HepG2 (cell line): ENCODE results near the gene AK8. TPM values are rescaled to one million over a fixed set of nuclear protein-coding genes. Genes with fewer than 3 reads are reported as not detected.

ENCODE experiments used
- ATAC-seq: fragments of 200-7000 bp; cut with Tn5 transposase; 3 replicates; pipeline ENCODE4 v1.9.1; 2020; ENCODE audit warnings: mild to moderate bottlenecking, moderate library complexity
- BruUV-seq: library from RNA; stranded (reverse); fragments of 400-500 nt; replicated peaks from 2 replicates; lab custom pipeline; 2021; lab: Mats Ljungman, UMichigan
- CTCF ChIA-PET: fragments of 300-600 bp; formaldehyde crosslinking; extraction: SDS; loops from one replicate; lab custom pipeline; 2021; ENCODE audit warnings: low total read pairs, inconsistent platforms, low intra/inter-chr PET ratio; lab: Yijun Ruan, JAX
- POLR2A ChIA-PET: fragments of 350-600 bp; sonication (Branson Sonifier 250); formaldehyde crosslinking; loops from one replicate; lab custom pipeline; 2020; ENCODE audit warnings: antibody characterized with exemption, inconsistent platforms; lab: Yijun Ruan, JAX
- DNase-seq: peaks from one replicate; pipeline ENCODE4 v3.0.0-alpha.2; 2015; ENCODE audit warnings: low spot score
- FAIRE-seq: peaks from 3 replicates; lab custom pipeline; 2011; peaks lifted over from hg19 to GRCh38; lab: Jason Lieb, UNC
- H2AFZ ChIP-seq: one replicate; pipeline ENCODE4 v1.6.1; 2011; ENCODE audit warnings: low read length, inconsistent platforms
- H3K27ac ChIP-seq: fragments of 300-600 bp; 3 replicates; pipeline ENCODE4 v1.8.0; 2011; ENCODE audit warnings: mixed run types, mild to moderate bottlenecking, mixed read lengths, low read length, inconsistent platforms; ENCODE audit not compliant: insufficient read depth; ENCODE audit errors: extremely low read length
- H3K27me3 ChIP-seq, 2 experiments: fragments of 200-600 bp in 1 of 2; 2 replicates in 1 of 2; 3 replicates in 1 of 2; pipeline versions ENCODE4 v1.6.0 to v1.8.0; 2011; ENCODE audit warnings: low read length in 2 of 2, mild to moderate bottlenecking in 2 of 2, moderate library complexity in 2 of 2, inconsistent platforms in 1 of 2; ENCODE audit not compliant: insufficient read depth in 2 of 2, control insufficient read depth in 1 of 2
- H3K36me3 ChIP-seq, 2 experiments: fragments of 200-600 bp in 1 of 2; replicated peaks in 1 of 2; 2 replicates in 1 of 2; 3 replicates in 1 of 2; pipeline versions ENCODE4 v1.5.1 to v1.8.0; 2011; ENCODE audit warnings: low read length in 2 of 2, inconsistent platforms in 1 of 2; ENCODE audit not compliant: insufficient read depth in 2 of 2, control insufficient read depth in 1 of 2
- H3K4me1 ChIP-seq: 2 replicates; pipeline ENCODE4 v1.5.1; 2012; ENCODE audit warnings: low read length, inconsistent platforms; ENCODE audit not compliant: insufficient read depth
- H3K4me2 ChIP-seq: 2 replicates; pipeline ENCODE4 v1.6.0; 2011; ENCODE audit warnings: low read depth, low read length, inconsistent platforms
- H3K4me3 ChIP-seq, 3 experiments: fragments of 200-600 bp in 1 of 3; sonication (generic), shearing (Covaris generic) in 1 of 3; replicated peaks in 1 of 3; 2 replicates each; pipeline ENCODE4 v1.5.1; 2011 to 2016; ENCODE audit warnings: low read length in 3 of 3, inconsistent platforms in 2 of 3, low read depth in 2 of 3, mild to moderate bottlenecking in 2 of 3, control low read depth in 1 of 3, mixed read lengths in 1 of 3; ENCODE audit not compliant: insufficient read depth in 1 of 3
- H3K79me2 ChIP-seq: one replicate; pipeline ENCODE4 v1.6.1; 2011; ENCODE audit warnings: low read length, inconsistent platforms; ENCODE audit not compliant: insufficient read depth
- H3K9ac ChIP-seq: 2 replicates; pipeline ENCODE4 v1.6.0; 2011; ENCODE audit warnings: mild to moderate bottlenecking, low read depth, low read length, inconsistent platforms; ENCODE audit not compliant: insufficient read depth
- H3K9me3 ChIP-seq: 2 replicates; pipeline ENCODE4 v1.5.1; 2012; ENCODE audit warnings: mild to moderate bottlenecking, low read length
- H4K20me1 ChIP-seq: 2 replicates; pipeline ENCODE4 v1.6.0; 2011; ENCODE audit warnings: inconsistent platforms, mild to moderate bottlenecking, low read length, moderate library complexity; ENCODE audit not compliant: insufficient read depth
- MBD4 ChIP-seq: IDR thresholded peaks from 2 replicates; pipeline ENCODE4 v1.6.1; 2012; ENCODE audit warnings: low read length, inconsistent platforms, borderline replicate concordance
- PCBP1 ChIP-seq: fragments of 200-400 bp; formaldehyde crosslinking; IDR thresholded peaks from 2 replicates; pipeline ENCODE4 v1.6.1; 2017; ENCODE audit warnings: mild to moderate bottlenecking, low read depth, low read length, borderline replicate concordance
- ZNF550 ChIP-seq: sonication (generic); formaldehyde crosslinking; IDR thresholded peaks from 2 replicates; pipeline ENCODE4 v1.4.0; 2020; ENCODE audit warnings: mild to moderate bottlenecking, missing genetic modification reagents, borderline replicate concordance
- ZNF747 ChIP-seq: sonication (generic); formaldehyde crosslinking; IDR thresholded peaks from 2 replicates; pipeline ENCODE4 v1.8.1; 2023; ENCODE audit warnings: missing genetic modification reagents, mild to moderate bottlenecking, borderline replicate concordance
- ZNF782 ChIP-seq: sonication (generic); formaldehyde crosslinking; IDR thresholded peaks from 2 replicates; pipeline ENCODE4 v1.4.0; 2020; ENCODE audit warnings: missing genetic modification reagents, mild to moderate bottlenecking, borderline replicate concordance
- WGBS: methylation state at CpG from one replicate; pipeline ENCODE4 v1.1.6; 2017; ENCODE audit warnings: low lambda C conversion rate; 5-methylcytosine and 5-hydroxymethylcytosine counted together
- in situ Hi-C: cut with HindIII; loops from 2 replicates; pipeline ENCODE4 v1.10.0; 2017; ENCODE audit warnings: low pct_unique_long_range_greater_than_20kb; ENCODE audit not compliant: extremely low pct_ligation_motif_present
- intact Hi-C: fragments of 100-400 bp; cut with micrococcal nuclease; formaldehyde crosslinking; loops from one replicate; pipeline ENCODE4 v1.10.0; 2022; ENCODE audit not compliant: unreplicated experiment
- polyA plus RNA-seq, 8 experiments: library from polyadenylated mRNA; depleted of rRNA in 3 of 8; stranded (reverse) in 7 of 8; unstranded in 1 of 8; fragments of >200 nt; fragmentation: Illumina TruSeq in 4 of 8; extraction: Trizol in 4 of 8; gene quantifications; 2 replicates each; pipeline versions ENCODE4 v1.2.1 to v1.2.3, GENCODE V29; 2011 to 2016; ENCODE audit warnings: low read depth in 4 of 8, missing spikeins in 1 of 8, mixed read lengths in 1 of 8; ENCODE audit not compliant: insufficient read depth in 1 of 8
- total RNA-seq, 5 experiments: library from RNA; depleted of rRNA; stranded (reverse); fragments of >200 nt; fragmentation: Illumina TruSeq; extraction: Trizol; gene quantifications; 2 replicates each; pipeline ENCODE4 v1.2.3, GENCODE V29; 2016; ENCODE audit warnings: low read depth in 1 of 5
- TF ChIP-seq, protein P1 (sequence below): sonication (generic); formaldehyde crosslinking; IDR thresholded peaks from 2 replicates; pipeline ENCODE4 v1.4.0; 2020; ENCODE audit warnings: mild to moderate bottlenecking, missing genetic modification reagents
- TF ChIP-seq, protein P2 (sequence below): sonication (generic); formaldehyde crosslinking; IDR thresholded peaks from 2 replicates; pipeline ENCODE4 v1.8.0; 2022; ENCODE audit warnings: mild to moderate bottlenecking, missing genetic modification reagents, moderate library complexity

AK8 gene
- total and polyA plus RNA-seq, 2 of the 13 experiments (the other 11 are each of a cell fraction or from before 2014, with no cell fraction given): 0.11 TPM; not detected in 1

DNA sequence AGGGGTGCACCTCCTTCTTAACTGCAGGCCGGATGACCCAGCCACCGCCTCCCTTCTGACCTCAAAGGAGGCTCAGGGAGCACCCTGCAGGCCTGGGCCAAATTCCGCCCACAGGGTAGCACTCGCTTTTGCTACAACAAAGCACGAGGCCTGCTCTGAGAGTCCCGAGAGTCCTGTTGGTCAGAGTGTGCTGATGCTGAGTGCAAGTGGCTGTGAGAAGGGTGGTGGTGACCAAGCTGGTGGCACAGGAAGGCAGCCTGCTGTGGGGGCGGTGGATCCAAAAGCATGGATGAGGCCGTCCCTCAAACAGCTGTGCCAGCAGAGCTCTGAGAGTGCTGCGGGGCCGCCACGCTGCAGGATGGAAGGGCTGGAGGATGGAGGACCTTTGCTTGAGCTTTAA lies 101.8 kb downstream of the AK8 start (continued):
- TF ChIP-seq, protein P1, sequence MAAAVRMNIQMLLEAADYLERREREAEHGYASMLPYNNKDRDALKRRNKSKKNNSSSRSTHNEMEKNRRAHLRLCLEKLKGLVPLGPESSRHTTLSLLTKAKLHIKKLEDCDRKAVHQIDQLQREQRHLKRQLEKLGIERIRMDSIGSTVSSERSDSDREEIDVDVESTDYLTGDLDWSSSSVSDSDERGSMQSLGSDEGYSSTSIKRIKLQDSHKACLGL (CRISPR knock-in tag): no peak
- TF ChIP-seq ZNF782 (CRISPR knock-in tag) (no peak), ZNF550 (CRISPR knock-in tag) (no peak), ZNF747 (CRISPR knock-in tag) (no peak)
- TF ChIP-seq, protein P2, sequence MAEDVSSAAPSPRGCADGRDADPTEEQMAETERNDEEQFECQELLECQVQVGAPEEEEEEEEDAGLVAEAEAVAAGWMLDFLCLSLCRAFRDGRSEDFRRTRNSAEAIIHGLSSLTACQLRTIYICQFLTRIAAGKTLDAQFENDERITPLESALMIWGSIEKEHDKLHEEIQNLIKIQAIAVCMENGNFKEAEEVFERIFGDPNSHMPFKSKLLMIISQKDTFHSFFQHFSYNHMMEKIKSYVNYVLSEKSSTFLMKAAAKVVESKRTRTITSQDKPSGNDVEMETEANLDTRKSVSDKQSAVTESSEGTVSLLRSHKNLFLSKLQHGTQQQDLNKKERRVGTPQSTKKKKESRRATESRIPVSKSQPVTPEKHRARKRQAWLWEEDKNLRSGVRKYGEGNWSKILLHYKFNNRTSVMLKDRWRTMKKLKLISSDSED (CRISPR knock-in tag): no peak

DNA sequence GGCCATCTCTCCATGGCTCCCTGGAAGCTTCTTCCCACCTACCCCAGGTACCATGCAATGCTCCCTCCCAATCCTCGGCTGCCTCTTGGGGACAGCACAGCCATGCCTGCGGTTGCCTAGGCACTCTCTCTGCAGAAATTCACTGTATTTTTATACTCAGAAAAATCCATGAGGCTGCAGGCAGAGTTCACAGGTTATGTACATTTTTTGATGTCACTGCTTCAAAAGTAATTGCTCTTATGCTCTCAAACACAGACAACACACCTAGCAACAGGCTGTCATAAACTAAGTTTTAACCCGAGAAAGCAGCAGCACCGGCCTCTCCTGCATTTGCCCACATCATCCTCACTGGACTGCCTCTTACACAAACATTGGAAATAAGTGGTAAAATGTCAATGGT lies 102.4 kb downstream of the AK8 start:
- no TSS peak for BruUV-seq
- no peaks in the 10 kb centered on the region for H3K79me2 ChIP-seq

More for the DNA sequence above, 102.4 kb downstream of the AK8 start:
- Histone ChIP-seq H3K4me3 (no peak overlapping the region), H3K4me2 (no peak overlapping the region), H4K20me1 (no peaks in the 10 kb centered on the region), H3K36me3 (no peaks in the 10 kb centered on the region), H3K4me1 (peaks cover 22% of the 10 kb centered on the region), H3K9me3 (0 out of 2 replicates have a peak, but pooled peaks cover 7% of the 10 kb centered on the region), H2AFZ (no peak overlapping the region), H3K9ac (no peak overlapping the region), H3K27me3 (peaks cover 1 to 13% of the 10 kb centered on the region in 2 experiments; a peak in 3 of 5 replicates), H3K27ac (no peak overlapping the region)
- no peak for DNase-seq
- no peak for ATAC-seq
- POLR2A ChIA-PET: no interaction called here
- WGBS: 20% methylated on average over 4 of the region's 4 CpGs
- TF ChIP-seq ZNF747 (CRISPR knock-in tag): no peak
- no peak for TF ChIP-seq MBD4
- TF ChIP-seq PCBP1: no peak
- in situ Hi-C loops: no loop called here
- CTCF ChIA-PET: no interaction called here
- intact Hi-C loops: no loop called here
- FAIRE-seq: no peak
